Measurements from ENCODE around the gene ADGRG3. TPM values are rescaled to one million over a fixed set of nuclear protein-coding genes. Genes with fewer than 3 reads are reported as not detected.

ADGRG3 gene
- total RNA-seq, 1 donor from 2014 or later: not detected

DNA sequence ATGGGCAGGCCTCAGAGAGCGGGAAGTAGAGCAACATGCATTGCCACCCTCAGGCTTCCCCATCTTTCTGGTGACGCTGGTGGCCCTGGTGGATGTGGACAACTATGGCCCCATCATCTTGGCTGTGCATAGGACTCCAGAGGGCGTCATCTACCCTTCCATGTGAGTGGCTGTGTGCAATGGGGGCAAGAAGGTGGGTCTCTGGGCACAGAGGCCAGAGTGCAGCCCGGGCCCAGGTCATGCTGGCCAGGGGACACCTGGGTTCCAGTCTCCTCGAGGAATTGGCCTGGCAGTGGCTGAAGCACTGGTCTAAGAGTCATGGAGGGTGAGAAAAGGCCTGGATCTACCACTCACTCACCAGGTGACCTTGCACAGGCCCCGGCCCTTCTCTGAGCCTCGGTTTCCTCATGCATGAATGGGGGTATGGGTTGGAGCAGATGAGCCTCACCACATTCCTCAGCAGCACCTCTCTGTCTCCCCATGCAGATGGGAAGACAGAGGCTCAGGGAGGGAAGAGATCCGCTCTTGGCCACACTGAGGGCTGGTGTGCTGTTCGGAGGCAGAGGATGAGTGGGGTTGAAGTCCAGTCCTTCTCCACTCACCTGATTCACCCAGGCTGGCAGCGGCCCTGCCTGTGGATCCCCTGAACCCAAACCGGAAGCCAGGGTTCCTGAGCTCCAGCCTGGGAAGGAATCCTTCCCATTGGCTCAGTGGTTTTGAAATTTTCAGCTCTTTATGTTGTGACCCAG lies 7.2 kb upstream of the ADGRG3 start:
- Histone ChIP-seq H3K4me1 (no peaks in the 10 kb centered on the region), H3K27ac (no peak overlapping the region), H3K27me3 (no peaks in the 10 kb centered on the region), H3K36me3 (no peaks in the 10 kb centered on the region), H3K9me3 (no peaks in the 10 kb centered on the region), H3K4me3 (no peak overlapping the region)
- DNase-seq (ENCODE audit: low spot score in 2 of 2): no peak
- TF ChIP-seq, protein P1, sequence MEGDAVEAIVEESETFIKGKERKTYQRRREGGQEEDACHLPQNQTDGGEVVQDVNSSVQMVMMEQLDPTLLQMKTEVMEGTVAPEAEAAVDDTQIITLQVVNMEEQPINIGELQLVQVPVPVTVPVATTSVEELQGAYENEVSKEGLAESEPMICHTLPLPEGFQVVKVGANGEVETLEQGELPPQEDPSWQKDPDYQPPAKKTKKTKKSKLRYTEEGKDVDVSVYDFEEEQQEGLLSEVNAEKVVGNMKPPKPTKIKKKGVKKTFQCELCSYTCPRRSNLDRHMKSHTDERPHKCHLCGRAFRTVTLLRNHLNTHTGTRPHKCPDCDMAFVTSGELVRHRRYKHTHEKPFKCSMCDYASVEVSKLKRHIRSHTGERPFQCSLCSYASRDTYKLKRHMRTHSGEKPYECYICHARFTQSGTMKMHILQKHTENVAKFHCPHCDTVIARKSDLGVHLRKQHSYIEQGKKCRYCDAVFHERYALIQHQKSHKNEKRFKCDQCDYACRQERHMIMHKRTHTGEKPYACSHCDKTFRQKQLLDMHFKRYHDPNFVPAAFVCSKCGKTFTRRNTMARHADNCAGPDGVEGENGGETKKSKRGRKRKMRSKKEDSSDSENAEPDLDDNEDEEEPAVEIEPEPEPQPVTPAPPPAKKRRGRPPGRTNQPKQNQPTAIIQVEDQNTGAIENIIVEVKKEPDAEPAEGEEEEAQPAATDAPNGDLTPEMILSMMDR (IDR thresholded peaks at IDR 0.05): no peak
- intact Hi-C loops (cut with DNase I): no loop called here

DNA sequence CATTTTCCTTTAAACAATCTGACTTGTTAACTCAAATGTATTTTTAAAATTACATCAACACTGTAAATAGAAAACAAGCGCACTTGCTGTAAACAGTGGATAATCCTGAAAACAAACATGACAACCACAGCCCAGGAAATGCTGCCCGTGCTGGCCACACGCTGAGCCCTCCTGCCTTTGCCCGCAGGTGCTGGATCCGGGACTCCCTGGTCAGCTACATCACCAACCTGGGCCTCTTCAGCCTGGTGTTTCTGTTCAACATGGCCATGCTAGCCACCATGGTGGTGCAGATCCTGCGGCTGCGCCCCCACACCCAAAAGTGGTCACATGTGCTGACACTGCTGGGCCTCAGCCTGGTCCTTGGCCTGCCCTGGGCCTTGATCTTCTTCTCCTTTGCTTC lies 6.6 kb upstream of the ADGRG3 start:
- Histone ChIP-seq H3K27ac (no peak overlapping the region), H3K9me3 (no peaks in the 10 kb centered on the region), H3K36me3 (no peaks in the 10 kb centered on the region), H3K27me3 (no peaks in the 10 kb centered on the region), H3K4me3 (no peak overlapping the region), H3K4me1 (no peaks in the 10 kb centered on the region)
- no peak for DNase-seq (ENCODE audit: low spot score in 2 of 2)
- TF ChIP-seq, protein P1 (IDR thresholded peaks at IDR 0.05): no peak
- intact Hi-C loops (cut with DNase I): no loop called here

DNA sequence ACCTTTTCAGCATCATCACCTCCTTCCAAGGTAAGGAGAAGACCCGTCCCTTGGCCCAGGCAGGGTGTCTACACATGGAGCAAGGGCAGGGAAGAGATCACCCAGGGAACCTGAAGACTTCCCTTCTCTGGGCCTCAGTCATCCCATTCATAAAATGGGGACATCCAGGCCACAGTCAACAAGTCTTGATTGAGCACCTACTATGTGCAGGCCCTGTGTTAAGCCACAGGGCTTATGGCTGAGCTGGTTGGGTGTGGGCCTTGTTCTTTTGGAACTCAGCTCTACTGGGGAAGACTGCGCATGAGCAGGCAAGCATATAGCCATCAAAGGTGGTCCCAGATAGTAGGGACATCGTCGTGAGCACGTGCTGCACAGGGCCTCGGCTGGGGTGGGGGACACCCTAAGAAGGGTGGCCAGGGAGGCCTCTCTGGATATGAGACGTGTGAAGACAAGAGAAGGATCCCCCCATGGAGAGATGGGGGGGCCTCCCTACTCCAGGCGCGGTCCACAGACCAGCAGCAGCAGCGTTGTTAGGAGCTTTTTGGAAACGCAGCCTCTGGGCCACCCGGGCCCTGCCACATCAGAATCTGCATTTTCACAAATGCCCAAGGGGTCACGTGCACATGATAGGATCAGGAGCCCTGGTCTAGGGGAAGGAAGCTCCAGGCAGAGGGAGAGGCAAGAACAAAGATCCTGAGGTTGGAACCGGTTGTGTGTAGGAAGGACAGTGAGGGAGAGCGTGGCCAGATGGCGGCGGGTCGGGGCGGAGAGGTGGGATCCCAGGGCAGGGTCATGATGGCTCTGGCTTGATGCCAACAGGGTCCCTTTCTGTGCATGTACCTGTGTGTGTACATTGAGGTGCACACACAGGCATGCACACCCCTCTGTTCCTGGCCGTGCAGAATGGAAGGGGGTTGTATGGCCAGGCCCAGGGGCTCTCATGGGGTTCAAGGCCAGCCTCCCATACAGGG lies 5.9 kb upstream of the ADGRG3 start:
- H3K4me1 ChIP-seq: no peaks in the 10 kb centered on the region
- H3K27ac ChIP-seq: no peak overlapping the region
- no peaks in the 10 kb centered on the region for H3K9me3 ChIP-seq
- no peaks in the 10 kb centered on the region for H3K27me3 ChIP-seq
- no peak for DNase-seq (ENCODE audit: low spot score in 2 of 2)
- H3K36me3 ChIP-seq: no peaks in the 10 kb centered on the region
- intact Hi-C loops (cut with DNase I): no loop called here
- TF ChIP-seq, protein P1 (IDR thresholded peaks at IDR 0.05): no peak
- H3K4me3 ChIP-seq: no peak overlapping the region

DNA sequence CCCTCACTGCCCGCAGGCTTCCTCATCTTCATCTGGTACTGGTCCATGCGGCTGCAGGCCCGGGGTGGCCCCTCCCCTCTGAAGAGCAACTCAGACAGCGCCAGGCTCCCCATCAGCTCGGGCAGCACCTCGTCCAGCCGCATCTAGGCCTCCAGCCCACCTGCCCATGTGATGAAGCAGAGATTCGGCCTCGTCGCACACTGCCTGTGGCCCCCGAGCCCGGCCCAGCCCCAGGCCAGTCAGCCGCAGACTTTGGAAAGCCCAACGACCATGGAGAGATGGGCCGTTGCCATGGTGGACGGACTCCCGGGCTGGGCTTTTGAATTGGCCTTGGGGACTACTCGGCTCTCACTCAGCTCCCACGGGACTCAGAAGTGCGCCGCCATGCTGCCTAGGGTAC lies 4.7 kb upstream of the ADGRG3 start:
- Histone ChIP-seq H3K27me3 (no peaks in the 10 kb centered on the region), H3K9me3 (no peaks in the 10 kb centered on the region)
- TF ChIP-seq, protein P1 (IDR thresholded peaks at IDR 0.05): no peak

DNA sequence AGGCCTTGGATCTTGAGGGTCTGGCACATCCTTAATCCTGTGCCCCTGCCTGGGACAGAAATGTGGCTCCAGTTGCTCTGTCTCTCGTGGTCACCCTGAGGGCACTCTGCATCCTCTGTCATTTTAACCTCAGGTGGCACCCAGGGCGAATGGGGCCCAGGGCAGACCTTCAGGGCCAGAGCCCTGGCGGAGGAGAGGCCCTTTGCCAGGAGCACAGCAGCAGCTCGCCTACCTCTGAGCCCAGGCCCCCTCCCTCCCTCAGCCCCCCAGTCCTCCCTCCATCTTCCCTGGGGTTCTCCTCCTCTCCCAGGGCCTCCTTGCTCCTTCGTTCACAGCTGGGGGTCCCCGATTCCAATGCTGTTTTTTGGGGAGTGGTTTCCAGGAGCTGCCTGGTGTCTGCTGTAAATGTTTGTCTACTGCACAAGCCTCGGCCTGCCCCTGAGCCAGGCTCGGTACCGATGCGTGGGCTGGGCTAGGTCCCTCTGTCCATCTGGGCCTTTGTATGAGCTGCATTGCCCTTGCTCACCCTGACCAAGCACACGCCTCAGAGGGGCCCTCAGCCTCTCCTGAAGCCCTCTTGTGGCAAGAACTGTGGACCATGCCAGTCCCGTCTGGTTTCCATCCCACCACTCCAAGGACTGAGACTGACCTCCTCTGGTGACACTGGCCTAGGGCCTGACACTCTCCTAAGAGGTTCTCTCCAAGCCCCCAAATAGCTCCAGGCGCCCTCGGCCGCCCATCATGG lies 4.0 kb upstream of the ADGRG3 start:
- Histone ChIP-seq H3K27ac (no peak overlapping the region), H3K9me3 (no peaks in the 10 kb centered on the region), H3K4me1 (no peaks in the 10 kb centered on the region), H3K27me3 (no peaks in the 10 kb centered on the region), H3K36me3 (no peaks in the 10 kb centered on the region), H3K4me3 (no peak overlapping the region)
- TF ChIP-seq, protein P1 (IDR thresholded peaks at IDR 0.05): no peak
- intact Hi-C loops (cut with DNase I): no loop called here
- no peak for DNase-seq (ENCODE audit: low spot score in 2 of 2)

More for the DNA sequence above, 4.7 kb upstream of the ADGRG3 start:
- Histone ChIP-seq H3K4me3 (no peak overlapping the region), H3K27ac (no peak overlapping the region), H3K4me1 (no peaks in the 10 kb centered on the region), H3K36me3 (no peaks in the 10 kb centered on the region)
- no peak for DNase-seq (ENCODE audit: low spot score in 2 of 2)
- intact Hi-C loops (cut with DNase I): no loop called here

Data from ascending aorta (tissue), 2 donors.